Measurements from ENCODE around the gene GNG7. TPM values are rescaled to one million over a fixed set of nuclear protein-coding genes. Genes with fewer than 3 reads are reported as not detected.

GNG7 gene
- total and polyA plus RNA-seq, 10 of the 15 experiments (the other 5 are each of a cell fraction or from before 2014, with no cell fraction given) = 1.9 to 13.6 (median 6.5) TPM

GRCh38 chr19:2476451-2477140, 225.9 kb downstream of the GNG7 start (continued):
- TF ChIP-seq CTCF (IDR thresholded peaks at IDR 0.05 in 2 of 3, conservative IDR thresholded peaks at IDR 0.05 in 1 of 3; ENCODE audit: control insufficient read depth in 2 of 3, extremely low read depth in 1 of 3, insufficient read depth in 1 of 3, low read depth in 3 of 3, low read length in 3 of 3) (no peak), BACH1 (IDR thresholded peaks at IDR 0.05; ENCODE audit: borderline replicate concordance) (no peak), ASH2L (IDR thresholded peaks at IDR 0.05; ENCODE audit: borderline replicate concordance, low read depth) (no peak), PRDM15 (CRISPR knock-in tag; IDR thresholded peaks at IDR 0.05) (no peak), ZBTB11 (CRISPR knock-in tag; IDR thresholded peaks at IDR 0.05) (no peak), SPI1 (IDR thresholded peaks at IDR 0.05; ENCODE audit: borderline replicate concordance, insufficient read depth, low read depth, low read length) (0 out of 2 replicates have a peak, but pooled peaks have one; percentile 18), HSF1 (IDR thresholded peaks at IDR 0.05; ENCODE audit: low read depth, low read length) (no peak), USF2 (IDR thresholded peaks at IDR 0.05; ENCODE audit: borderline replicate concordance, low read depth, low read length) (no peak)

Data from GM12878 (cell line).